ENCODE measurements around the gene DLGAP1. TPM values are rescaled to one million over a fixed set of nuclear protein-coding genes. Genes with fewer than 3 reads are reported as not detected.
"Not testable (repeated sequence)": the region's sequence is repeated elsewhere in the genome, so short reads cannot be mapped to it uniquely, and the experiment has no call there.

DLGAP1 gene
- total RNA-seq, 1 experiment from 2014 or later, result 0.14 TPM

- no peak for DNase-seq (ENCODE audit: low read depth)
- in situ Hi-C loops (cut with HindIII; ENCODE audit: low pct_unique_long_range_greater_than_20kb, low sequenced_read_pairs), result no loop called here
Observed at GRCh38 chr18:3615374-3615985, 839.6 kb downstream of the DLGAP1 start.

GRCh38 chr18:3612315-3612714 is 842.8 kb downstream of the DLGAP1 start:
- in situ Hi-C loops (cut with HindIII; ENCODE audit: low pct_unique_long_range_greater_than_20kb, low sequenced_read_pairs), result no loop called here
- DNase-seq (ENCODE audit: low read depth), result no peak

GRCh38 chr18:3611313-3612090 is 843.6 kb downstream of the DLGAP1 start:
- in situ Hi-C loops (cut with HindIII; ENCODE audit: low pct_unique_long_range_greater_than_20kb, low sequenced_read_pairs), result no loop called here
- DNase-seq (ENCODE audit: low read depth), result no peak

GRCh38 chr18:3610813-3611212 is 844.3 kb downstream of the DLGAP1 start:
- in situ Hi-C loops (cut with HindIII; ENCODE audit: low pct_unique_long_range_greater_than_20kb, low sequenced_read_pairs), result no loop called here

GRCh38 chr18:3610188-3610708 is 844.9 kb downstream of the DLGAP1 start:
- DNase-seq (ENCODE audit: low read depth), result no peak
- in situ Hi-C loops (cut with HindIII; ENCODE audit: low pct_unique_long_range_greater_than_20kb, low sequenced_read_pairs), result no loop called here

More at GRCh38 chr18:3610813-3611212, 844.3 kb downstream of the DLGAP1 start:
- DNase-seq (ENCODE audit: low read depth), result no peak

- no peak for DNase-seq (ENCODE audit: low read depth)
Observed at GRCh38 chr18:3608488-3608887, 846.6 kb downstream of the DLGAP1 start.

GRCh38 chr18:3608099-3608453 is 847.0 kb downstream of the DLGAP1 start:
- DNase-seq (ENCODE audit: low read depth); in situ Hi-C loops (cut with HindIII; ENCODE audit: low pct_unique_long_range_greater_than_20kb, low sequenced_read_pairs): not testable (repeated sequence)

More at GRCh38 chr18:3608488-3608887, 846.6 kb downstream of the DLGAP1 start:
- in situ Hi-C loops (cut with HindIII; ENCODE audit: low pct_unique_long_range_greater_than_20kb, low sequenced_read_pairs), result no loop called here

- in situ Hi-C loops (cut with HindIII; ENCODE audit: low pct_unique_long_range_greater_than_20kb, low sequenced_read_pairs), result no loop called here
- DNase-seq (ENCODE audit: low read depth), result no peak
Observed at GRCh38 chr18:3607309-3608098, 847.6 kb downstream of the DLGAP1 start.

- in situ Hi-C loops (cut with HindIII; ENCODE audit: low pct_unique_long_range_greater_than_20kb, low sequenced_read_pairs); DNase-seq (ENCODE audit: low read depth): not testable (repeated sequence)
Observed at GRCh38 chr18:3606863-3607262, 848.2 kb downstream of the DLGAP1 start.

- peak; percentile 58 for DNase-seq (ENCODE audit: low read depth)
- in situ Hi-C loops (cut with HindIII; ENCODE audit: low pct_unique_long_range_greater_than_20kb, low sequenced_read_pairs), result no loop called here
Observed at GRCh38 chr18:3605954-3606443, 849.1 kb downstream of the DLGAP1 start.

- in situ Hi-C loops (cut with HindIII; ENCODE audit: low pct_unique_long_range_greater_than_20kb, low sequenced_read_pairs), result no loop called here
- DNase-seq (ENCODE audit: low read depth), result no peak
Observed at GRCh38 chr18:3605486-3605952, 849.6 kb downstream of the DLGAP1 start.

GRCh38 chr18:3604498-3605408 is 850.4 kb downstream of the DLGAP1 start:
- DNase-seq (ENCODE audit: low read depth), result peak; percentile 76
- in situ Hi-C loops (cut with HindIII; ENCODE audit: low pct_unique_long_range_greater_than_20kb, low sequenced_read_pairs), result no loop called here

- no peak for DNase-seq (ENCODE audit: low read depth)
- in situ Hi-C loops (cut with HindIII; ENCODE audit: low pct_unique_long_range_greater_than_20kb, low sequenced_read_pairs), result no loop called here
Observed at GRCh38 chr18:3604235-3604497, 850.9 kb downstream of the DLGAP1 start.

GRCh38 chr18:3603421-3604234 is 851.5 kb downstream of the DLGAP1 start:
- in situ Hi-C loops (cut with HindIII; ENCODE audit: low pct_unique_long_range_greater_than_20kb, low sequenced_read_pairs), result no loop called here
- DNase-seq (ENCODE audit: low read depth), result peak; percentile 96

GRCh38 chr18:3601106-3601755 is 853.9 kb downstream of the DLGAP1 start:
- in situ Hi-C loops (cut with HindIII; ENCODE audit: low pct_unique_long_range_greater_than_20kb, low sequenced_read_pairs); DNase-seq (ENCODE audit: low read depth): not testable (repeated sequence)

GRCh38 chr18:3599861-3600260 is 855.2 kb downstream of the DLGAP1 start:
- in situ Hi-C loops (cut with HindIII; ENCODE audit: low pct_unique_long_range_greater_than_20kb, low sequenced_read_pairs), result no loop called here
- DNase-seq (ENCODE audit: low read depth), result no peak

GRCh38 chr18:3599195-3599594 is 855.9 kb downstream of the DLGAP1 start:
- DNase-seq (ENCODE audit: low read depth), result no peak
- in situ Hi-C loops (cut with HindIII; ENCODE audit: low pct_unique_long_range_greater_than_20kb, low sequenced_read_pairs), result no loop called here
